Astrocyte of the spinal cord (primary cell): ENCODE data around the gene STAC.

ENCODE experiments used
- DNase-seq: peaks from one replicate; pipeline ENCODE4 v3.0.0; 2011; ENCODE audit warnings: low read depth, low spot score
- H3K4me3 ChIP-seq: 2 replicates; pipeline ENCODE4 v1.5.1; 2011; ENCODE audit warnings: low read depth, mild to moderate bottlenecking, low read length, moderate library complexity
- in situ Hi-C: cut with HindIII; loops from 2 replicates; pipeline ENCODE4 v1.10.0; 2017; ENCODE audit warnings: low sequenced_read_pairs
- TF ChIP-seq, protein P1 (sequence below): IDR thresholded peaks from 2 replicates; pipeline ENCODE4 v1.5.1; 2012; ENCODE audit warnings: low read depth, mild to moderate bottlenecking, low read length, inconsistent platforms

The STAC gene

GRCh38 chr3:36381311-36381956 lies 1.1 kb downstream of the STAC start:
- DNase-seq = peak; percentile 12
- peak overlapping the region; percentile 74 for H3K4me3 ChIP-seq
- TF ChIP-seq, protein P1, sequence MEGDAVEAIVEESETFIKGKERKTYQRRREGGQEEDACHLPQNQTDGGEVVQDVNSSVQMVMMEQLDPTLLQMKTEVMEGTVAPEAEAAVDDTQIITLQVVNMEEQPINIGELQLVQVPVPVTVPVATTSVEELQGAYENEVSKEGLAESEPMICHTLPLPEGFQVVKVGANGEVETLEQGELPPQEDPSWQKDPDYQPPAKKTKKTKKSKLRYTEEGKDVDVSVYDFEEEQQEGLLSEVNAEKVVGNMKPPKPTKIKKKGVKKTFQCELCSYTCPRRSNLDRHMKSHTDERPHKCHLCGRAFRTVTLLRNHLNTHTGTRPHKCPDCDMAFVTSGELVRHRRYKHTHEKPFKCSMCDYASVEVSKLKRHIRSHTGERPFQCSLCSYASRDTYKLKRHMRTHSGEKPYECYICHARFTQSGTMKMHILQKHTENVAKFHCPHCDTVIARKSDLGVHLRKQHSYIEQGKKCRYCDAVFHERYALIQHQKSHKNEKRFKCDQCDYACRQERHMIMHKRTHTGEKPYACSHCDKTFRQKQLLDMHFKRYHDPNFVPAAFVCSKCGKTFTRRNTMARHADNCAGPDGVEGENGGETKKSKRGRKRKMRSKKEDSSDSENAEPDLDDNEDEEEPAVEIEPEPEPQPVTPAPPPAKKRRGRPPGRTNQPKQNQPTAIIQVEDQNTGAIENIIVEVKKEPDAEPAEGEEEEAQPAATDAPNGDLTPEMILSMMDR = no peak
- in situ Hi-C loops = no loop called here

- no peak overlapping the region for H3K4me3 ChIP-seq
- TF ChIP-seq, protein P1 = no peak
- no peak for DNase-seq
- in situ Hi-C loops = no loop called here
Observed at GRCh38 chr3:36393563-36393962, 13.3 kb downstream of the STAC start.

- TF ChIP-seq, protein P1 = no peak
- no peak overlapping the region for H3K4me3 ChIP-seq
- in situ Hi-C loops = no loop called here
- DNase-seq = peak; percentile 51
Observed at GRCh38 chr3:36394176-36394575, 13.9 kb downstream of the STAC start.

DNA sequence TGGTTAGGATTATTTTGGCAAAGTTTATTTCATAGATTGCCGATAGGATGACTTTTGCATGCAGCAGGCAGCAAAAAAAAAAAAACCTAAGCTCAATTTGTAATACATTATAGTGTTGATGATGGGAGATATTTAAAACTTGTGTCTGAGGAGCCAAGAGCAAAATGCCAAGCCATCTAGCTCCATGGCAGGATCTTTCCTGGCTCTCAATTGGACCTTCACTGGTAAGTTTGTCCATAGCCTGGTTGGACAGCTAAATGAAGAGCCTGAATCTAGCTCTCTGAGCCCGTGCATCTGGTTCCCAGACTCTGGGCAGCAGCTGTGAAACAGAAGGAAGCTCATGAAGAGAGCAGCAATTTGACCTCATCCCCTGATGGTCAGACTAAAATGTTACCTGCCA lies 17.5 kb downstream of the STAC start:
- in situ Hi-C loops = no loop called here
- DNase-seq = no peak
- TF ChIP-seq, protein P1 = no peak
- no peak overlapping the region for H3K4me3 ChIP-seq

GRCh38 chr3:36399933-36400332 lies 19.6 kb downstream of the STAC start:
- H3K4me3 ChIP-seq = no peak overlapping the region
- TF ChIP-seq, protein P1 = no peak
- in situ Hi-C loops = no loop called here
- DNase-seq = no peak

DNA sequence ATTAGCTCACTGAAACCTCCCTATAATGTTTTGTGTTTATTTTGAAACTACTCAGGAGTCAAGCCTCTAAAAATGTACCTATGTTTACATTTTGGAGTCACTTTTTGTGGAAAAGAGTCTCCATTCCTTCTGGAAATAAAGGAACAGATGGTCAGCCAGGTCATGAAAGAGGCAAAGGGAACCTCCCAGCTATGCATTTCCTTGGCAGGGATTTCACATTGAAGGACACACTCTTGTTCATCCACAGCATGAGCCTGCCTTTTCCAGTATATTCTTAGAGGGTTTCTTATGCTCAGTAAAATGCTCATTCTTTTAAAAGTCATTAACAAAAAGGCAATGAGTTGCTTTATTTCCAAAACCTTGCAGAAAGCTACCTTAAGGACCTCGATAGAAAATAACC lies 20.8 kb downstream of the STAC start:
- TF ChIP-seq, protein P1 = no peak
- DNase-seq = no peak
- no peak overlapping the region for H3K4me3 ChIP-seq
- in situ Hi-C loops = no loop called here
